Measurements from ENCODE around the gene CARD11.

The CARD11 gene

DNA sequence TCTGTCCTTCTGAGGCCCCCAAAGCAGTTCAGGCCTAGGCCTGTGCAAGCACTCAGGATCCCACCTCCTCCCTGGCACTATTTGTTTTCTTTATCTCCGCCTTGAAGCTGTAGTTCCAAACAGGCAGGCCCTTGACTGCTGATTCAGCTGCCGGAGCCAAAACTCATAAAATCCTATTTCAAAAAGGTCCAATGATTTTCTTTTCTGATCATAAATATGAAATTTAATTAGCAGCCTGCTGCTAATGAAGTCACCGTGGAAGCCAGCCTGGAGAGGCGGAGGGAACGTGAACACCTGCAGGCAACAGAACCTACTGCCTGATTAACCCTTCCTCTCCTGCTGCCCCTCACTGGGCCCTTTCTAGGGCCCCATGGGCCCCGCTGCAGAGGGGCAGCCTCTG lies 60.1 kb downstream of the CARD11 start:
- Histone ChIP-seq H3K36me3 (ENCODE audit: control insufficient read depth in 1 of 2, insufficient read depth in 2 of 2, low read length in 2 of 2) (no peaks in the 10 kb centered on the region), H3K9ac (ENCODE audit: low read length) (no peak overlapping the region), H2BK12ac (ENCODE audit: low read length) (no peak overlapping the region), H3K18ac (ENCODE audit: low read length) (no peak overlapping the region), H4K12ac (ENCODE audit: low read depth, low read length) (no peak overlapping the region), H4K8ac (ENCODE audit: low read depth, low read length) (no peak overlapping the region), H3K9me3 (ENCODE audit: insufficient read depth, low read depth, low read length) (peaks cover 2% of the 10 kb centered on the region), H3K4me3 (ENCODE audit: low read depth, low read length) (no peak overlapping the region), H3K27ac (ENCODE audit: low read depth, low read length) (no peak overlapping the region), H3K14ac (ENCODE audit: low read length) (no peak overlapping the region), H2BK120ac (ENCODE audit: insufficient read depth, low read length, poor library complexity) (no peak overlapping the region), H3K4me2 (ENCODE audit: low read length) (no peak overlapping the region), H3K23ac (ENCODE audit: low read length) (no peak overlapping the region), H2AFZ (ENCODE audit: insufficient read depth, low read length, poor library complexity) (no peak overlapping the region), H2AK5ac (ENCODE audit: low read length) (no peak overlapping the region), H3K79me2 (ENCODE audit: control insufficient read depth, insufficient read depth, low read length, poor library complexity) (no peaks in the 10 kb centered on the region), H3K4ac (ENCODE audit: low read depth, low read length) (no peak overlapping the region), H3K27me3 (ENCODE audit: insufficient read depth, low read length) (no peaks in the 10 kb centered on the region), H4K91ac (ENCODE audit: low read depth, low read length) (no peak overlapping the region), H2BK5ac (ENCODE audit: low read depth, low read length, poor library complexity) (no peak overlapping the region), H3K79me1 (ENCODE audit: low read length) (no peaks in the 10 kb centered on the region), H3K4me1 (ENCODE audit: control insufficient read depth in 1 of 2, insufficient read depth in 2 of 2, low read length in 2 of 2) (no peaks in the 10 kb centered on the region)
- DNase-seq: no peak
- WGBS (ENCODE audit: extremely low coverage, insufficient coverage, insufficient read length): no CpG with 5 or more reads among the region's 6 CpGs

DNA sequence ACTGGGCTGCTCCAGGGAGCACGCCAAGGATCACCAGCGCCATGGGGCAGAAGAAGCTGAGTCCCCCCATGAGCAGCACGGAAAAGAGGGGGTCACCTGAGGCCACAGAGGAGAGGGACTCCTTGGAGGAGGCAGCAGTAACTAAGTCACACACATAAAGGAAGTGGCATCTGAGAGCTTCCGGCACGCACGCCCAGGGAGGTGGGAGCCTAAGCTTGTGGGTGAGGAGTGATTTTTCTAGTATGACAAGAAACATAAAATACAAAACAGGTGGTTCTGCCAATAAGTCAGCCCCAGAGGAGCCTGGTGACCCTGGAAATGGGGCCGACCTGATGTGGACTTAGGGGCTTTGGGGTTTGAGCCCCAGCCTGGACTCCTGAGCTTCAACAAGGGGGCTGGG lies 60.8 kb downstream of the CARD11 start:
- Histone ChIP-seq H4K8ac (ENCODE audit: low read depth, low read length) (no peak overlapping the region), H3K79me2 (ENCODE audit: control insufficient read depth, insufficient read depth, low read length, poor library complexity) (no peaks in the 10 kb centered on the region), H3K9ac (ENCODE audit: low read length) (no peak overlapping the region), H2AFZ (ENCODE audit: insufficient read depth, low read length, poor library complexity) (no peak overlapping the region), H3K36me3 (ENCODE audit: control insufficient read depth in 1 of 2, insufficient read depth in 2 of 2, low read length in 2 of 2) (no peaks in the 10 kb centered on the region), H3K4me3 (ENCODE audit: low read depth, low read length) (no peak overlapping the region), H3K9me3 (ENCODE audit: insufficient read depth, low read depth, low read length) (peaks cover 2% of the 10 kb centered on the region), H3K18ac (ENCODE audit: low read length) (no peak overlapping the region), H3K79me1 (ENCODE audit: low read length) (no peaks in the 10 kb centered on the region), H3K4me1 (ENCODE audit: control insufficient read depth in 1 of 2, insufficient read depth in 2 of 2, low read length in 2 of 2) (no peaks in the 10 kb centered on the region), H2BK120ac (ENCODE audit: insufficient read depth, low read length, poor library complexity) (no peak overlapping the region), H3K14ac (ENCODE audit: low read length) (no peak overlapping the region), H3K27ac (ENCODE audit: low read depth, low read length) (no peak overlapping the region), H3K27me3 (ENCODE audit: insufficient read depth, low read length) (no peaks in the 10 kb centered on the region), H2BK12ac (ENCODE audit: low read length) (no peak overlapping the region), H3K23ac (ENCODE audit: low read length) (no peak overlapping the region), H2AK5ac (ENCODE audit: low read length) (no peak overlapping the region), H3K4me2 (ENCODE audit: low read length) (no peak overlapping the region), H4K12ac (ENCODE audit: low read depth, low read length) (no peak overlapping the region), H4K91ac (ENCODE audit: low read depth, low read length) (no peak overlapping the region), H3K4ac (ENCODE audit: low read depth, low read length) (no peak overlapping the region), H2BK5ac (ENCODE audit: low read depth, low read length, poor library complexity) (no peak overlapping the region)
- no CpG with 5 or more reads among the region's 7 CpGs for WGBS (ENCODE audit: extremely low coverage, insufficient coverage, insufficient read length)
- no peak for DNase-seq

GRCh38 chr7:2982401-2982800 lies 61.3 kb downstream of the CARD11 start:
- Histone ChIP-seq H3K4ac (ENCODE audit: low read depth, low read length) (no peak overlapping the region), H2BK120ac (ENCODE audit: insufficient read depth, low read length, poor library complexity) (no peak overlapping the region), H2BK12ac (ENCODE audit: low read length) (no peak overlapping the region), H3K18ac (ENCODE audit: low read length) (no peak overlapping the region), H3K36me3 (ENCODE audit: control insufficient read depth in 1 of 2, insufficient read depth in 2 of 2, low read length in 2 of 2) (no peaks in the 10 kb centered on the region), H3K79me2 (ENCODE audit: control insufficient read depth, insufficient read depth, low read length, poor library complexity) (no peaks in the 10 kb centered on the region), H4K8ac (ENCODE audit: low read depth, low read length) (no peak overlapping the region), H2AFZ (ENCODE audit: insufficient read depth, low read length, poor library complexity) (no peak overlapping the region), H3K79me1 (ENCODE audit: low read length) (no peaks in the 10 kb centered on the region), H3K9ac (ENCODE audit: low read length) (no peak overlapping the region), H3K14ac (ENCODE audit: low read length) (no peak overlapping the region), H3K9me3 (ENCODE audit: insufficient read depth, low read depth, low read length) (peaks cover 2% of the 10 kb centered on the region), H3K4me1 (ENCODE audit: control insufficient read depth in 1 of 2, insufficient read depth in 2 of 2, low read length in 2 of 2) (no peaks in the 10 kb centered on the region), H3K27me3 (ENCODE audit: insufficient read depth, low read length) (no peaks in the 10 kb centered on the region), H3K23ac (ENCODE audit: low read length) (no peak overlapping the region), H2AK5ac (ENCODE audit: low read length) (no peak overlapping the region), H4K91ac (ENCODE audit: low read depth, low read length) (no peak overlapping the region), H4K12ac (ENCODE audit: low read depth, low read length) (no peak overlapping the region), H3K4me3 (ENCODE audit: low read depth, low read length) (no peak overlapping the region), H3K4me2 (ENCODE audit: low read length) (no peak overlapping the region), H2BK5ac (ENCODE audit: low read depth, low read length, poor library complexity) (no peak overlapping the region), H3K27ac (ENCODE audit: low read depth, low read length) (no peak overlapping the region)
- WGBS (ENCODE audit: extremely low coverage, insufficient coverage, insufficient read length): no CpG with 5 or more reads among the region's 11 CpGs
- DNase-seq: no peak

GRCh38 chr7:2981103-2981480 lies 62.6 kb downstream of the CARD11 start:
- no peak overlapping the region for H3K4me3 ChIP-seq (ENCODE audit: low read depth, low read length)
- no peak overlapping the region for H3K14ac ChIP-seq (ENCODE audit: low read length)

More at GRCh38 chr7:2981103-2981480, 62.6 kb downstream of the CARD11 start:
- no peak overlapping the region for H3K23ac ChIP-seq (ENCODE audit: low read length)
- H3K9me3 ChIP-seq (ENCODE audit: insufficient read depth, low read depth, low read length): peaks cover 2% of the 10 kb centered on the region
- no peak overlapping the region for H2BK5ac ChIP-seq (ENCODE audit: low read depth, low read length, poor library complexity)
- H4K8ac ChIP-seq (ENCODE audit: low read depth, low read length): no peak overlapping the region
- no peaks in the 10 kb centered on the region for H3K79me2 ChIP-seq (ENCODE audit: control insufficient read depth, insufficient read depth, low read length, poor library complexity)
- H3K9ac ChIP-seq (ENCODE audit: low read length): no peak overlapping the region
- no peak for DNase-seq
- no peaks in the 10 kb centered on the region for H3K36me3 ChIP-seq (ENCODE audit: control insufficient read depth in 1 of 2, insufficient read depth in 2 of 2, low read length in 2 of 2)
- H3K27me3 ChIP-seq (ENCODE audit: insufficient read depth, low read length): no peaks in the 10 kb centered on the region
- no peak overlapping the region for H4K12ac ChIP-seq (ENCODE audit: low read depth, low read length)
- WGBS (ENCODE audit: extremely low coverage, insufficient coverage, insufficient read length): no CpG with 5 or more reads among the region's 8 CpGs
- H2BK12ac ChIP-seq (ENCODE audit: low read length): no peak overlapping the region
- no peak overlapping the region for H3K4ac ChIP-seq (ENCODE audit: low read depth, low read length)
- no peaks in the 10 kb centered on the region for H3K4me1 ChIP-seq (ENCODE audit: control insufficient read depth in 1 of 2, insufficient read depth in 2 of 2, low read length in 2 of 2)
- no peak overlapping the region for H2AFZ ChIP-seq (ENCODE audit: insufficient read depth, low read length, poor library complexity)
- H2AK5ac ChIP-seq (ENCODE audit: low read length): no peak overlapping the region
- H3K4me2 ChIP-seq (ENCODE audit: low read length): no peak overlapping the region
- no peak overlapping the region for H3K27ac ChIP-seq (ENCODE audit: low read depth, low read length)
- H2BK120ac ChIP-seq (ENCODE audit: insufficient read depth, low read length, poor library complexity): no peak overlapping the region
- no peaks in the 10 kb centered on the region for H3K79me1 ChIP-seq (ENCODE audit: low read length)
- H4K91ac ChIP-seq (ENCODE audit: low read depth, low read length): no peak overlapping the region
- no peak overlapping the region for H3K18ac ChIP-seq (ENCODE audit: low read length)

Measured in trophoblast cell (in vitro differentiated cells and primary cell).